22Rv1 (cell line): ENCODE data around the gene AHRR.

ENCODE experiments used
- ZFX ChIP-seq: fragments of 450-650 bp; IDR thresholded peaks from 2 replicates; pipeline ENCODE4 v1.6.1; 2017; ENCODE audit warnings: antibody characterized with exemption, borderline replicate concordance
- TF ChIP-seq, protein P1 (sequence below): fragments of 450-650 bp; IDR thresholded peaks from 2 replicates; pipeline ENCODE4 v1.5.1; 2017; ENCODE audit warnings: mild to moderate bottlenecking

DNA sequence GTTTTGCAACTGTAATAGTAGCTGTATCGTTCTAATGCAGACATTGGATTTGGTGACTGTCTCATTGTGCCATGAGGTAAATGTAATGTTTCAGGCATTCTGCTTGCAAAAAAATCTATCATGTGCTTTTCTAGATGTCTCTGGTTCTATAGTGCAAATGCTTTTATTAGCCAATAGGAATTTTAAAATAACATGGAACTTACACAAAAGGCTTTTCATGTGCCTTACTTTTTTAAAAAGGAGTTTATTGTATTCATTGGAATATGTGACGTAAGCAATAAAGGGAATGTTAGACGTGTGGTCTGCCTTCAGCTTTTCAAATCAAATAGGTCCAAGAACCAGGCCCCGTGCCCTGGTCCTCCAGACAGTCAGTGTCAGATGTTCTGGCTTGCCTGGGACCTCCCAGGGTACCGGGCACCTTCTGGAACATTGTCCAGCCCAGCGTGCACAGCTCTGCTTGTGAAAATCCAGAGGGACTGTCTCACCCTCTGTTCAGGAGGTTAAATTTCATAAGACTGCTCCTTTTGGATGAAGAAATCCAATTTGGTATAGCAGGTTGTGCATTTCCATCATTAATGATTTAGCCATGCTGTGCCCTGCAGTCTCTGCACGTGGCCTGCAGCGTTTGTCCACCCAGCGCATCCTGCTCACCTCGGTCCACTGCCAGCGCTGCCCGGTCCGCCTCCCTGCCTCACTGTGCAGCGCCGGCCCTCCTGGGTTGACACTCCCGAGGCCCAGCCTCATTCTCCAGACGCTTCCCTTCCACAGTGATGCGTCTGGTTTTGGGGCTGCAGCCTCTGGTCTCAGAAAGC, 6.6 kb upstream of the AHRR start:
- TF ChIP-seq, protein P1, sequence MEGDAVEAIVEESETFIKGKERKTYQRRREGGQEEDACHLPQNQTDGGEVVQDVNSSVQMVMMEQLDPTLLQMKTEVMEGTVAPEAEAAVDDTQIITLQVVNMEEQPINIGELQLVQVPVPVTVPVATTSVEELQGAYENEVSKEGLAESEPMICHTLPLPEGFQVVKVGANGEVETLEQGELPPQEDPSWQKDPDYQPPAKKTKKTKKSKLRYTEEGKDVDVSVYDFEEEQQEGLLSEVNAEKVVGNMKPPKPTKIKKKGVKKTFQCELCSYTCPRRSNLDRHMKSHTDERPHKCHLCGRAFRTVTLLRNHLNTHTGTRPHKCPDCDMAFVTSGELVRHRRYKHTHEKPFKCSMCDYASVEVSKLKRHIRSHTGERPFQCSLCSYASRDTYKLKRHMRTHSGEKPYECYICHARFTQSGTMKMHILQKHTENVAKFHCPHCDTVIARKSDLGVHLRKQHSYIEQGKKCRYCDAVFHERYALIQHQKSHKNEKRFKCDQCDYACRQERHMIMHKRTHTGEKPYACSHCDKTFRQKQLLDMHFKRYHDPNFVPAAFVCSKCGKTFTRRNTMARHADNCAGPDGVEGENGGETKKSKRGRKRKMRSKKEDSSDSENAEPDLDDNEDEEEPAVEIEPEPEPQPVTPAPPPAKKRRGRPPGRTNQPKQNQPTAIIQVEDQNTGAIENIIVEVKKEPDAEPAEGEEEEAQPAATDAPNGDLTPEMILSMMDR: no peak
- TF ChIP-seq ZFX: no peak
